WTC11 (cell line): ENCODE results near the gene NRBP1. TPM values are rescaled to one million over a fixed set of nuclear protein-coding genes. Genes with fewer than 3 reads are reported as not detected.

ENCODE experiments used
- CDX4 ChIP-seq: fragments of 250-450 bp; sonication (Bioruptor Pico); IDR thresholded peaks from 2 replicates; pipeline ENCODE4 v1.9.0; 2021; ENCODE audit warnings: moderate library complexity, mild to moderate bottlenecking, inconsistent platforms, borderline replicate concordance
- KAT7 ChIP-seq: sonication (generic); formaldehyde crosslinking; IDR thresholded peaks from 2 replicates; pipeline ENCODE4 v1.8.1; 2023; ENCODE audit warnings: missing genetic modification reagents, mild to moderate bottlenecking, borderline replicate concordance
- RELA ChIP-seq: sonication (generic); formaldehyde crosslinking; IDR thresholded peaks from 2 replicates; pipeline ENCODE4 v1.8.1; 2022; ENCODE audit warnings: missing genetic modification reagents, mild to moderate bottlenecking, borderline replicate concordance
- USF1 ChIP-seq: sonication (generic); formaldehyde crosslinking; IDR thresholded peaks from 2 replicates; pipeline ENCODE4 v1.8.0; 2022; ENCODE audit warnings: mild to moderate bottlenecking, missing genetic modification reagents
- total RNA-seq: library from RNA; stranded (reverse); gene quantifications from 3 replicates; pipeline ENCODE4 v1.2.3, GENCODE V29; 2021

The NRBP1 gene
- total RNA-seq, 1 experiment from 2014 or later, result 110 TPM

GRCh38 chr2:27489498-27490397 lies 61.3 kb downstream of the NRBP1 start, which contains the start of gene IFT172 (continued):
- TF ChIP-seq USF1 (CRISPR knock-in tag) (no peak), KAT7 (CRISPR knock-in tag) (no peak), RELA (CRISPR knock-in tag) (no peak), CDX4 (CRISPR knock-in tag) (no peak)

Other genes starting within 250 kb of the NRBP1 start
- gene ATRAID, start 216.6 kb upstream of the NRBP1 start, total RNA-seq, result 97.2 to 115 TPM (median 109 TPM) in 3 replicates
- 80.8 to 111 TPM (median 86.4 TPM) in 3 replicates for gene SLC5A6, start 216.4 kb upstream of the NRBP1 start, total RNA-seq
- gene CAD, start 211.3 kb upstream of the NRBP1 start, total RNA-seq, result 145 to 178 TPM (median 150 TPM) in 3 replicates
- 8.0 to 8.9 TPM (median 8.1 TPM) in 3 replicates for gene SLC30A3, start 165.6 kb upstream of the NRBP1 start, total RNA-seq
- 0.18 to 0.44 TPM (median 0.34 TPM) in 3 replicates for gene DNAJC5G, start 153.2 kb upstream of the NRBP1 start, total RNA-seq
- gene TRIM54, start 146.2 kb upstream of the NRBP1 start, total RNA-seq, result 3.0 to 3.4 TPM (median 3.3 TPM) in 3 replicates
- 0.68 to 1.2 TPM (median 0.71 TPM) in 3 replicates for gene UCN, start 120.2 kb upstream of the NRBP1 start, total RNA-seq
- gene MPV17, start 105.5 kb upstream of the NRBP1 start, total RNA-seq, result 51.5 to 60.4 TPM (median 59.3 TPM) in 3 replicates
- gene GTF3C2, start 71.9 kb upstream of the NRBP1 start, total RNA-seq, result 103 to 123 TPM (median 107 TPM) in 3 replicates
- gene EIF2B4, start 58.3 kb upstream of the NRBP1 start, total RNA-seq, result 46.6 to 53.6 TPM (median 49.1 TPM) in 3 replicates
- gene SNX17, start 58.0 kb upstream of the NRBP1 start, total RNA-seq, result 72.5 to 75.3 TPM (median 74.7 TPM) in 3 replicates
- 23.6 to 27.4 TPM (median 24.5 TPM) in 3 replicates for gene ZNF513, start 47.9 kb upstream of the NRBP1 start, total RNA-seq
- 140 to 193 TPM (median 147 TPM) in 3 replicates for gene PPM1G, start 19.0 kb upstream of the NRBP1 start, total RNA-seq
- gene KRTCAP3, start 13.8 kb downstream of the NRBP1 start, total RNA-seq, result 41.9 to 50.0 TPM (median 49.2 TPM) in 3 replicates
- gene IFT172, start 61.1 kb downstream of the NRBP1 start, total RNA-seq, result 19.8 to 25.3 TPM (median 22.7 TPM) in 3 replicates
- 12.5 to 14.1 TPM (median 13.0 TPM) in 3 replicates for gene FNDC4, start 66.6 kb downstream of the NRBP1 start, total RNA-seq
- 0.64 to 1.1 TPM (median 0.72 TPM) in 3 replicates for gene GCKR, start 68.2 kb downstream of the NRBP1 start, total RNA-seq
- gene ZNF512, start 154.4 kb downstream of the NRBP1 start, total RNA-seq, result 31.1 to 34.2 TPM (median 33.2 TPM) in 3 replicates
- gene CCDC121, start 200.4 kb downstream of the NRBP1 start, total RNA-seq, result 1.9 to 2.9 TPM (median 2.0 TPM) in 3 replicates
- gene GPN1, start 200.4 kb downstream of the NRBP1 start, total RNA-seq, result 35.9 to 38.4 TPM (median 37.8 TPM) in 3 replicates
- 22.6 to 24.1 TPM (median 23.8 TPM) in 3 replicates for gene SUPT7L, start 235.0 kb downstream of the NRBP1 start, total RNA-seq
- 17.8 to 20.1 TPM (median 19.3 TPM) in 3 replicates for gene SLC4A1AP, start 235.3 kb downstream of the NRBP1 start, total RNA-seq